WTC11 (cell line): Measurements from ENCODE around the gene DCAF4L1. TPM values are rescaled to one million over a fixed set of nuclear protein-coding genes. Genes with fewer than 3 reads are reported as not detected.

Source experiments
- ATAC-seq: fragments of 200-7000 bp; cut with Tn5 transposase; 2 replicates; pipeline ENCODE4 v1.10.0; 2021; ENCODE audit warnings: mild to moderate bottlenecking, moderate library complexity
- CTCF ChIA-PET: fragments of 300-600 bp; sonication (Branson Sonifier 250); formaldehyde crosslinking; loops from one replicate; lab custom pipeline; 2021; ENCODE audit warnings: antibody characterized with exemption; lab: Charles Lee
- POLR2A ChIA-PET: fragments of 350-600 bp; sonication (Branson Sonifier 250); formaldehyde crosslinking; loops from one replicate; lab custom pipeline; 2021; ENCODE audit warnings: antibody characterized with exemption; lab: Charles Lee
- DNase-seq: peaks from one replicate; pipeline ENCODE4 v3.0.0; 2021; ENCODE audit warnings: low spot score
- H3K27ac Mint-ChIP-seq: 2 replicates; pipeline ENCODE4 v1.8.0; 2021; ENCODE audit warnings: mixed read lengths
- H3K27me3 Mint-ChIP-seq: 2 replicates; pipeline ENCODE4 v1.8.0; 2021; ENCODE audit warnings: low read depth, mild to moderate bottlenecking, moderate library complexity, mixed read lengths
- H3K36me3 Mint-ChIP-seq: 2 replicates; pipeline ENCODE4 v1.8.0; 2021; ENCODE audit warnings: mixed read lengths
- H3K4me1 Mint-ChIP-seq: 2 replicates; pipeline ENCODE4 v1.8.0; 2022; ENCODE audit warnings: mixed read lengths
- H3K4me3 Mint-ChIP-seq: 2 replicates; pipeline ENCODE4 v1.8.0; 2021; ENCODE audit warnings: mild to moderate bottlenecking, moderate library complexity, mixed read lengths
- H3K9me3 Mint-ChIP-seq: 2 replicates; pipeline ENCODE4 v1.8.0; 2021; ENCODE audit warnings: mixed read lengths
- ATF1 ChIP-seq: sonication (generic); formaldehyde crosslinking; IDR thresholded peaks from 2 replicates; pipeline ENCODE4 v1.8.1; 2023; ENCODE audit warnings: mild to moderate bottlenecking, moderate library complexity, missing genetic modification reagents
- ATF2 ChIP-seq: sonication (generic); formaldehyde crosslinking; IDR thresholded peaks from 2 replicates; pipeline ENCODE4 v1.8.1; 2022; ENCODE audit warnings: low read depth, missing genetic modification reagents, borderline replicate concordance
- CREM ChIP-seq: sonication (generic); formaldehyde crosslinking; IDR thresholded peaks from 2 replicates; pipeline ENCODE4 v1.8.1; 2022; ENCODE audit warnings: mild to moderate bottlenecking, missing genetic modification reagents, moderate library complexity
- ELF4 ChIP-seq: sonication (generic); formaldehyde crosslinking; IDR thresholded peaks from 2 replicates; pipeline ENCODE4 v1.8.1; 2022; ENCODE audit warnings: low read depth, mild to moderate bottlenecking, moderate library complexity, missing genetic modification reagents
- FOXP4 ChIP-seq: sonication (generic); formaldehyde crosslinking; IDR thresholded peaks from 2 replicates; pipeline ENCODE4 v1.8.0; 2022; ENCODE audit warnings: mild to moderate bottlenecking, missing genetic modification reagents
- GABPB1 ChIP-seq: sonication (generic); formaldehyde crosslinking; IDR thresholded peaks from 2 replicates; pipeline ENCODE4 v1.8.1; 2023; ENCODE audit warnings: mild to moderate bottlenecking, missing genetic modification reagents
- GRHL2 ChIP-seq: fragments of 250-450 bp; sonication (Bioruptor Pico); IDR thresholded peaks from 2 replicates; pipeline ENCODE4 v1.8.0; 2022; ENCODE audit warnings: mild to moderate bottlenecking, moderate library complexity; ENCODE audit not compliant: insufficient replicate concordance, severe bottlenecking
- KAT7 ChIP-seq: sonication (generic); formaldehyde crosslinking; IDR thresholded peaks from 2 replicates; pipeline ENCODE4 v1.8.1; 2023; ENCODE audit warnings: missing genetic modification reagents, mild to moderate bottlenecking, borderline replicate concordance
- NFYB ChIP-seq: sonication (generic); formaldehyde crosslinking; conservative IDR thresholded peaks from 2 replicates; pipeline ENCODE4 v1.8.0; 2022; ENCODE audit warnings: low read depth, missing genetic modification reagents
- NR2C2 ChIP-seq: sonication (generic); formaldehyde crosslinking; IDR thresholded peaks from 2 replicates; pipeline ENCODE4 v1.8.0; 2022; ENCODE audit warnings: mild to moderate bottlenecking, missing genetic modification reagents
- ZMAT4 ChIP-seq: fragments of 250-450 bp; sonication (Bioruptor Pico); IDR thresholded peaks from 2 replicates; pipeline ENCODE4 v1.9.0; 2021; ENCODE audit warnings: mild to moderate bottlenecking
- ZNF396 ChIP-seq: fragments of 250-450 bp; sonication (Bioruptor Pico); IDR thresholded peaks from 2 replicates; pipeline ENCODE4 v1.8.0; 2021; ENCODE audit warnings: mild to moderate bottlenecking, moderate library complexity, borderline replicate concordance
- ZNF416 ChIP-seq: fragments of 250-450 bp; sonication (Bioruptor Pico); IDR thresholded peaks from 2 replicates; pipeline ENCODE4 v1.9.0; 2021; ENCODE audit warnings: mild to moderate bottlenecking, inconsistent platforms
- ZNF671 ChIP-seq: fragments of 250-450 bp; sonication (Bioruptor Pico); IDR thresholded peaks from 2 replicates; pipeline ENCODE4 v1.8.0; 2021; ENCODE audit warnings: mild to moderate bottlenecking
- total RNA-seq: library from RNA; stranded (reverse); gene quantifications from 3 replicates; pipeline ENCODE4 v1.2.3, GENCODE V29; 2021
- TF ChIP-seq, protein P1 (sequence below): sonication (generic); formaldehyde crosslinking; IDR thresholded peaks from 2 replicates; pipeline ENCODE4 v1.8.1; 2023; ENCODE audit warnings: mild to moderate bottlenecking, moderate library complexity, missing genetic modification reagents
- TF ChIP-seq, protein P2 (sequence below): sonication (generic); formaldehyde crosslinking; IDR thresholded peaks from 2 replicates; pipeline ENCODE4 v1.8.0; 2023; ENCODE audit warnings: missing genetic modification reagents
- TF ChIP-seq, protein P3 (sequence below): sonication (generic); formaldehyde crosslinking; IDR thresholded peaks from 2 replicates; pipeline ENCODE4 v1.8.0; 2022; ENCODE audit warnings: mild to moderate bottlenecking, missing genetic modification reagents
- TF ChIP-seq, protein P4 (sequence below): sonication (generic); formaldehyde crosslinking; IDR thresholded peaks from 2 replicates; pipeline ENCODE4 v1.8.1; 2022; ENCODE audit warnings: mild to moderate bottlenecking, missing genetic modification reagents, moderate library complexity, borderline replicate concordance

Gene DCAF4L1
- total RNA-seq, 1 experiment from 2014 or later, result 0.31 TPM

DNA sequence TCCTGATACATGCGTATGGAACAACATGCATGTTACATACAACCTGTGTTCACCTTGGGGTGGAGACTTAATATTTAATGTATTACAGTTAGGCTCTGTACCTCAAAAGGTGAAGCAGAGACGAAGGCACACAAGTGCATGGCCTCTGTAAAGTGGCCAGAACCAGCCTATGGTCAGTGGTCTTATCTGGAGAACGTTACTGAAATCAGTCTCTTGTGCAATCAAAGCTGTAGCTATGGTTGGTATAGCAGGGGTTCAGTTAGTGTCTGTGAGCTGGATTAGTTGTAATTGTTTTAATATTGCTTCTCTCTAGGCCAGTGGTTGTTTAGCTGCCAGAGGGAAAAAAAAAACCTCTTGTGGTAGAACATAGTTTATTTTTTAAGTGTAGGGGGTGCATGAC, 48.6 kb upstream of the DCAF4L1 start:
- Mint-ChIP-seq H3K9me3 (peaks cover 5% of the 10 kb centered on the region), H3K36me3 (peaks cover 5% of the 10 kb centered on the region; the same call in 1 of the 2 replicates), H3K27me3 (peaks cover 25% of the 10 kb centered on the region), H3K27ac (no peak overlapping the region), H3K4me3 (no peak overlapping the region), H3K4me1 (peaks cover 31% of the 10 kb centered on the region)
- no peak for ATAC-seq
- DNase-seq, result no peak
- CTCF ChIA-PET, result no interaction called here
- no peak for TF ChIP-seq ZNF416 (CRISPR knock-in tag)
- no peak for TF ChIP-seq GABPB1 (CRISPR knock-in tag)
- TF ChIP-seq, protein P1, sequence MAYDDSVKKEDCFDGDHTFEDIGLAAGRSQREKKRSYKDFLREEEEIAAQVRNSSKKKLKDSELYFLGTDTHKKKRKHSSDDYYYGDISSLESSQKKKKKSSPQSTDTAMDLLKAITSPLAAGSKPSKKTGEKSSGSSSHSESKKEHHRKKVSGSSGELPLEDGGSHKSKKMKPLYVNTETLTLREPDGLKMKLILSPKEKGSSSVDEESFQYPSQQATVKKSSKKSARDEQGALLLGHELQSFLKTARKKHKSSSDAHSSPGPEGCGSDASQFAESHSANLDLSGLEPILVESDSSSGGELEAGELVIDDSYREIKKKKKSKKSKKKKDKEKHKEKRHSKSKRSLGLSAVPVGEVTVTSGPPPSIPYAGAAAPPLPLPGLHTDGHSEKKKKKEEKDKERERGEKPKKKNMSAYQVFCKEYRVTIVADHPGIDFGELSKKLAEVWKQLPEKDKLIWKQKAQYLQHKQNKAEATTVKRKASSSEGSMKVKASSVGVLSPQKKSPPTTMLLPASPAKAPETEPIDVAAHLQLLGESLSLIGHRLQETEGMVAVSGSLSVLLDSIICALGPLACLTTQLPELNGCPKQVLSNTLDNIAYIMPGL, result no peak
- TF ChIP-seq FOXP4 (CRISPR knock-in tag), result no peak
- no peak for TF ChIP-seq ZNF396 (CRISPR knock-in tag)
- POLR2A ChIA-PET, result interaction anchor here (0.6 kb wide), 1 partner anchor 223 kb away, joined by 3 read pairs; no protein-coding TSS in a partner anchor

DNA sequence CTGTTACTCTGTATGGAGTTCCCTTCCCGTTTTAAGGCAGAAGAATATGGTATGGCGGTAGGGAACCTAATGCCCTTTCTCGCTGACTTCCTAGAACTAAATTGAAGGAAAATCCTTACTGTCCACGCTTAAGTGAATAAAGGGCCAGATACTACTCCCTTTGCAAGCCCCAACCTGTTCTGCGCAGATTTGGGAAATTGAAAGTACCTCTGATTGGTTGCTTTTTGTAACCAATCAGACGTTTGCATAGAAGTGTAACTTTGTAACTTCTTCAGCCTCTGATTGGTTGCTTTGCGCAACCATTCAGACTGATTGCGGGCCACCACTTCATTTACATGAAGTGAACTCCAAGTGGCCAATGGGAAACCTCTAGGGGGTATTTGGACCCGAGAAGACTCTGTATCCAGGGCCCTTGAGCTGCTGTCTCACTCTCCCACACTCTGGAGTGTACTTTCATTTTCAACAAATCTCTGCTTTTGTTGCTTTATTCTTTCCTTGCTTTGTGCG, 47.5 kb upstream of the DCAF4L1 start:
- Mint-ChIP-seq H3K4me1 (peaks cover 31% of the 10 kb centered on the region), H3K27ac (no peak overlapping the region), H3K9me3 (peaks cover 5% of the 10 kb centered on the region)
- TF ChIP-seq NFYB (CRISPR knock-in tag), result peak; percentile 52
- TF ChIP-seq ATF2 (CRISPR knock-in tag), result no peak
- TF ChIP-seq, all 79 proteins: peak for 1
- ChIA-PET POLR2A (interaction anchor here (0.7 to 1.2 kb wide), 2 partner anchors 11 to 25 kb away, joined by 3 read pairs; no protein-coding TSS in a partner anchor), CTCF (interaction anchor here (0.8 kb wide), 1 partner anchor 24 kb away, joined by 3 read pairs; no protein-coding TSS in a partner anchor)
- Mint-ChIP-seq H3K27me3 (peaks cover 17% of the 10 kb centered on the region), H3K36me3 (peaks cover 13% of the 10 kb centered on the region), H3K4me3 (peak overlapping the region; percentile 99)
- no peak for ATAC-seq
- no peak for DNase-seq

GRCh38 chr4:41934514-41934900, 47.0 kb upstream of the DCAF4L1 start:
- peaks cover 5% of the 10 kb centered on the region for H3K9me3 Mint-ChIP-seq
- H3K27ac Mint-ChIP-seq, result no peak overlapping the region
- POLR2A ChIA-PET, result interaction anchor here (0.6 to 1.2 kb wide), 3 partner anchors 11 to 25 kb away, joined by 3 to 4 read pairs (median 3); no protein-coding TSS in a partner anchor
- TF ChIP-seq, protein P2, sequence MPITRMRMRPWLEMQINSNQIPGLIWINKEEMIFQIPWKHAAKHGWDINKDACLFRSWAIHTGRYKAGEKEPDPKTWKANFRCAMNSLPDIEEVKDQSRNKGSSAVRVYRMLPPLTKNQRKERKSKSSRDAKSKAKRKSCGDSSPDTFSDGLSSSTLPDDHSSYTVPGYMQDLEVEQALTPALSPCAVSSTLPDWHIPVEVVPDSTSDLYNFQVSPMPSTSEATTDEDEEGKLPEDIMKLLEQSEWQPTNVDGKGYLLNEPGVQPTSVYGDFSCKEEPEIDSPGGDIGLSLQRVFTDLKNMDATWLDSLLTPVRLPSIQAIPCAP (CRISPR knock-in tag), result no peak
- TF ChIP-seq ZNF671 (CRISPR knock-in tag) (no peak), ATF2 (CRISPR knock-in tag) (no peak), ELF4 (no peak), KAT7 (CRISPR knock-in tag) (no peak), ZNF416 (CRISPR knock-in tag) (no peak), NR2C2 (CRISPR knock-in tag) (no peak), GRHL2 (CRISPR knock-in tag) (no peak), CREM (CRISPR knock-in tag) (no peak), ZMAT4 (CRISPR knock-in tag) (no peak), ATF1 (CRISPR knock-in tag) (no peak)
- TF ChIP-seq, protein P3, sequence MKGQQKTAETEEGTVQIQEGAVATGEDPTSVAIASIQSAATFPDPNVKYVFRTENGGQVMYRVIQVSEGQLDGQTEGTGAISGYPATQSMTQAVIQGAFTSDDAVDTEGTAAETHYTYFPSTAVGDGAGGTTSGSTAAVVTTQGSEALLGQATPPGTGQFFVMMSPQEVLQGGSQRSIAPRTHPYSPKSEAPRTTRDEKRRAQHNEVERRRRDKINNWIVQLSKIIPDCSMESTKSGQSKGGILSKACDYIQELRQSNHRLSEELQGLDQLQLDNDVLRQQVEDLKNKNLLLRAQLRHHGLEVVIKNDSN (CRISPR knock-in tag), result no peak
- TF ChIP-seq, protein P4, sequence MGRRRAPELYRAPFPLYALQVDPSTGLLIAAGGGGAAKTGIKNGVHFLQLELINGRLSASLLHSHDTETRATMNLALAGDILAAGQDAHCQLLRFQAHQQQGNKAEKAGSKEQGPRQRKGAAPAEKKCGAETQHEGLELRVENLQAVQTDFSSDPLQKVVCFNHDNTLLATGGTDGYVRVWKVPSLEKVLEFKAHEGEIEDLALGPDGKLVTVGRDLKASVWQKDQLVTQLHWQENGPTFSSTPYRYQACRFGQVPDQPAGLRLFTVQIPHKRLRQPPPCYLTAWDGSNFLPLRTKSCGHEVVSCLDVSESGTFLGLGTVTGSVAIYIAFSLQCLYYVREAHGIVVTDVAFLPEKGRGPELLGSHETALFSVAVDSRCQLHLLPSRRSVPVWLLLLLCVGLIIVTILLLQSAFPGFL (CRISPR knock-in tag), result no peak
- TF ChIP-seq, all 79 proteins: peak for 0
- peak overlapping the region; percentile 99 for H3K4me3 Mint-ChIP-seq
- peaks cover 31% of the 10 kb centered on the region for H3K4me1 Mint-ChIP-seq
- no peak for ATAC-seq
- CTCF ChIA-PET, result interaction anchor here (0.8 kb wide), 1 partner anchor 23 kb away, joined by 3 read pairs; no protein-coding TSS in a partner anchor
- H3K36me3 Mint-ChIP-seq, result peaks cover 17% of the 10 kb centered on the region
- H3K27me3 Mint-ChIP-seq, result peaks cover 17% of the 10 kb centered on the region
- no peak for DNase-seq
